Smooth muscle cell (in vitro differentiated cells): ENCODE measurements around the gene EARS2. TPM values are rescaled to one million over a fixed set of nuclear protein-coding genes. Genes with fewer than 3 reads are reported as not detected.

Experiments used
- DNase-seq: peaks from one replicate; lab custom pipeline; 2025; ENCODE audit not compliant: unreplicated experiment; lab: John Stamatoyannopoulos, UW
- H2AFZ ChIP-seq: fragments of 200-600 bp; sonication (generic); 2 replicates; pipeline ENCODE4 v1.6.0; 2016; ENCODE audit warnings: antibody characterized with exemption, low read depth, mild to moderate bottlenecking
- H3F3A ChIP-seq: fragments of 200-600 bp; sonication (generic); 2 replicates; pipeline ENCODE4 v1.6.0; 2017; ENCODE audit warnings: antibody characterized with exemption, low read depth
- H3K27ac ChIP-seq: fragments of 200-600 bp; sonication (generic); 2 replicates; pipeline ENCODE4 v1.5.1; 2016; ENCODE audit warnings: low read depth, mild to moderate bottlenecking
- H3K27me3 ChIP-seq: fragments of 200-600 bp; sonication (generic); 2 replicates; pipeline ENCODE4 v1.6.1; 2016; ENCODE audit warnings: low read depth, mild to moderate bottlenecking
- H3K36me3 ChIP-seq: fragments of 200-600 bp; sonication (generic); 2 replicates; pipeline ENCODE4 v1.5.1; 2016; ENCODE audit warnings: low read depth
- H3K4me1 ChIP-seq: fragments of 200-600 bp; sonication (generic); 2 replicates; pipeline ENCODE4 v1.5.1; 2016; ENCODE audit warnings: low read depth
- H3K4me2 ChIP-seq: fragments of 200-600 bp; sonication (generic); 2 replicates; pipeline ENCODE4 v1.6.0; 2016; ENCODE audit warnings: mild to moderate bottlenecking
- H3K4me3 ChIP-seq: fragments of 200-600 bp; sonication (generic); 2 replicates; pipeline ENCODE4 v1.5.1; 2016; ENCODE audit warnings: mild to moderate bottlenecking
- H3K79me2 ChIP-seq: fragments of 200-600 bp; sonication (generic); 2 replicates; pipeline ENCODE4 v1.6.0; 2016; ENCODE audit warnings: low read depth, mild to moderate bottlenecking
- H3K9ac ChIP-seq: fragments of 200-600 bp; sonication (generic); 2 replicates; pipeline ENCODE4 v1.6.0; 2016; ENCODE audit warnings: low read depth
- H3K9me3 ChIP-seq: fragments of 200-600 bp; sonication (generic); replicated peaks from 2 replicates; pipeline ENCODE4 v1.5.1; 2016; ENCODE audit warnings: low read depth
- H4K20me1 ChIP-seq: fragments of 200-600 bp; sonication (generic); 2 replicates; pipeline ENCODE4 v1.6.0; 2016; ENCODE audit warnings: low read depth
- WGBS: methylation state at CpG from one replicate; pipeline ENCODE4 v1.1.7; 2016; ENCODE audit warnings: low lambda C conversion rate; 5-methylcytosine and 5-hydroxymethylcytosine counted together
- polyA plus RNA-seq: library from polyadenylated mRNA; unstranded; fragments of >200 nt; fragmentation: Nextera tagmentation; extraction: Ambion mirVana; gene quantifications from 2 replicates; pipeline ENCODE4 v1.2.1, GENCODE V29; 2016
- total RNA-seq: library from RNA; depleted of rRNA; stranded (reverse); fragments of >200 nt; gene quantifications from 2 replicates; pipeline ENCODE4 v1.2.3, GENCODE V29; 2014
- TF ChIP-seq, protein P1 (sequence below): fragments of 200-600 bp; sonication (generic); IDR thresholded peaks from 2 replicates; pipeline ENCODE4 v1.5.1; 2017; ENCODE audit warnings: borderline replicate concordance, mild to moderate bottlenecking, antibody characterized with exemption; ENCODE audit not compliant: insufficient read depth, poor library complexity, severe bottlenecking

The EARS2 gene
- total and polyA plus RNA-seq, 2 experiments from 2014 or later: 13.0 to 32.8 TPM

DNA sequence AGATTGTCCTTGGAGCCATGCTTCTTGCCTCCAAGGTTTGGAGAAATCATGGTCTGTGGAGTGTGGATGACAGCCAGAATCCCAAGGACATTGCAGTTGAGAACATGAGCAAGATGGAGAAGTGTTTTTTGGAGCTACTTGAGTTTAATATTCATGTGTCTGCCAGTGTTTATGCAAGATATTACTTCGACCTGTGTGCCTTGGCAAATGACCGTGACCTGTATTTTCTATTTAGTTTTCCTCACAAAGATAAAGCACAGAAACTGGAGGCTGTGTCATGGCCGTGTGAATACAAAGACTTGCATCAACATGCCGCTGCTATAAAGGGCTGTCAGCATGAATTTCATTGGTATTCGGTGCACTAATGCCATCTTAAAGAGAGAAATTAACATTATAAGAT lies 55.9 kb downstream of the EARS2 start:
- H3K9ac ChIP-seq: no peak overlapping the region
- TF ChIP-seq, protein P1, sequence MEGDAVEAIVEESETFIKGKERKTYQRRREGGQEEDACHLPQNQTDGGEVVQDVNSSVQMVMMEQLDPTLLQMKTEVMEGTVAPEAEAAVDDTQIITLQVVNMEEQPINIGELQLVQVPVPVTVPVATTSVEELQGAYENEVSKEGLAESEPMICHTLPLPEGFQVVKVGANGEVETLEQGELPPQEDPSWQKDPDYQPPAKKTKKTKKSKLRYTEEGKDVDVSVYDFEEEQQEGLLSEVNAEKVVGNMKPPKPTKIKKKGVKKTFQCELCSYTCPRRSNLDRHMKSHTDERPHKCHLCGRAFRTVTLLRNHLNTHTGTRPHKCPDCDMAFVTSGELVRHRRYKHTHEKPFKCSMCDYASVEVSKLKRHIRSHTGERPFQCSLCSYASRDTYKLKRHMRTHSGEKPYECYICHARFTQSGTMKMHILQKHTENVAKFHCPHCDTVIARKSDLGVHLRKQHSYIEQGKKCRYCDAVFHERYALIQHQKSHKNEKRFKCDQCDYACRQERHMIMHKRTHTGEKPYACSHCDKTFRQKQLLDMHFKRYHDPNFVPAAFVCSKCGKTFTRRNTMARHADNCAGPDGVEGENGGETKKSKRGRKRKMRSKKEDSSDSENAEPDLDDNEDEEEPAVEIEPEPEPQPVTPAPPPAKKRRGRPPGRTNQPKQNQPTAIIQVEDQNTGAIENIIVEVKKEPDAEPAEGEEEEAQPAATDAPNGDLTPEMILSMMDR: no peak
- H3F3A ChIP-seq: peaks cover 14% of the 10 kb centered on the region
- WGBS: 90% methylated on average over 5 of the region's 5 CpGs
- peaks cover 100% of the 10 kb centered on the region for H4K20me1 ChIP-seq
- no peaks in the 10 kb centered on the region for H3K9me3 ChIP-seq
- no peak overlapping the region for H2AFZ ChIP-seq
- no peaks in the 10 kb centered on the region for H3K36me3 ChIP-seq
- no peak overlapping the region for H3K4me2 ChIP-seq
- H3K4me3 ChIP-seq: no peak overlapping the region
- no peak for DNase-seq
- H3K4me1 ChIP-seq: peaks cover 34% of the 10 kb centered on the region
- H3K27me3 ChIP-seq: no peaks in the 10 kb centered on the region
- peaks cover 68% of the 10 kb centered on the region for H3K79me2 ChIP-seq
- no peak overlapping the region for H3K27ac ChIP-seq

DNA sequence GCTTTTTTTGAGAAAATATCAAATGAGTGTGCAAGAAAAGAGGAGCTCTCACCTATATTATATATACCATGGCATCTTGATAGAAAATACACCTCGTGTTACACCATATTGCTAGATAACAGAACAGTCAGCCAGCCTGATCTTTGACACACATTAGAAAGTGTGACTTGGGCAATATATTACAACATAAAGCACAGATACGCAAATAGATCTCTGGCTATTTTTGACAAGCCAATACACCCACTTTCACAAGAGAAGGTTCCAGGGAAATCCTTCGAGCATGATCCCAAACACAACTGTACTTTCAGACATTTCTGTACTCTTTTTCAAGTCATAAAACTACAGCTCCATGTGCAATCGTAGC lies 56.3 kb downstream of the EARS2 start:
- Histone ChIP-seq H3K36me3 (no peaks in the 10 kb centered on the region), H3K4me1 (peaks cover 30% of the 10 kb centered on the region), H3K4me2 (no peak overlapping the region), H3F3A (peaks cover 12% of the 10 kb centered on the region), H3K9ac (no peak overlapping the region), H2AFZ (no peak overlapping the region), H3K79me2 (peaks cover 64% of the 10 kb centered on the region), H3K27me3 (no peaks in the 10 kb centered on the region), H3K27ac (no peak overlapping the region), H3K4me3 (no peak overlapping the region), H4K20me1 (peaks cover 100% of the 10 kb centered on the region), H3K9me3 (no peaks in the 10 kb centered on the region)
- WGBS: 74% methylated on average over 4 of the region's 4 CpGs
- TF ChIP-seq, protein P1: no peak
- no peak for DNase-seq

DNA sequence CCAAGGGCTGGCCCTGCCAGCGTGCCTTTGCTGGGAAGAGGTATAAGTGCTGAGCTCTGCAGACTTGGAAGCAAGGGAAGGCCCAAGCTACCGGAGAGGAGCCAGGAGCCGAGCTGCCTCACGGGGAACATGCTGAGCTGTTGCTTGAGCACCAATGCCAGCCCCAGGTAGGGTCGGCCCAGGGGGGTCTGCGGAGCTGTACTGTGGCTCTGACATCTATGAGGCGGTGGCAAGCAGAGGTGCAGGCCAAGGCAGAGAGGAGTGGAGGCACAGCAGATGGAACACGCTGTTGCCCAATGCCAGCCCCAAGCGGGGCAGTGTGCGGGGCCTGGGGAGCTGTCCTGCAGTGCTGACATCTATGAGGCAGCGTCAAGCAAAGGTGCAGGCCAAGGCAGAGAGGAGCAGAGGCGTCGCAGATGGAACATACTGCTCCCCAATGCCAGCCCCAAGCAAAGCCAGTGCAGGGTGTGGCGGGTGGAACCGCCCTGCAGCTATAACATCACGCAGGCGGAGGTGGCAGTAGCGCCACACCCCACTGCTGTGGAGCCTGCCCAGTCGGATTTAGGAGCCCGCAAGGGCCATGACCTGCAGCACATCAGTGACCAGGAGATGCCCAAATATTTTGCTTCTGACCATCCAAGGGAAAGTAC lies 56.8 kb downstream of the EARS2 start:
- H3K27ac ChIP-seq: no peak overlapping the region
- peaks cover 100% of the 10 kb centered on the region for H4K20me1 ChIP-seq
- TF ChIP-seq, protein P1: no peak
- DNase-seq: no peak
- peaks cover 63% of the 10 kb centered on the region for H3K79me2 ChIP-seq
- peaks cover 25% of the 10 kb centered on the region for H3K4me1 ChIP-seq
- 95% methylated on average over 20 of the region's 20 CpGs for whole genome bisulfite sequencing
- H2AFZ ChIP-seq: no peak overlapping the region
- no peaks in the 10 kb centered on the region for H3K36me3 ChIP-seq
- H3K9me3 ChIP-seq: no peaks in the 10 kb centered on the region
- no peaks in the 10 kb centered on the region for H3K27me3 ChIP-seq
- no peak overlapping the region for H3K4me2 ChIP-seq
- no peak overlapping the region for H3K4me3 ChIP-seq
- peaks cover 7% of the 10 kb centered on the region for H3F3A ChIP-seq
- H3K9ac ChIP-seq: no peak overlapping the region

DNA sequence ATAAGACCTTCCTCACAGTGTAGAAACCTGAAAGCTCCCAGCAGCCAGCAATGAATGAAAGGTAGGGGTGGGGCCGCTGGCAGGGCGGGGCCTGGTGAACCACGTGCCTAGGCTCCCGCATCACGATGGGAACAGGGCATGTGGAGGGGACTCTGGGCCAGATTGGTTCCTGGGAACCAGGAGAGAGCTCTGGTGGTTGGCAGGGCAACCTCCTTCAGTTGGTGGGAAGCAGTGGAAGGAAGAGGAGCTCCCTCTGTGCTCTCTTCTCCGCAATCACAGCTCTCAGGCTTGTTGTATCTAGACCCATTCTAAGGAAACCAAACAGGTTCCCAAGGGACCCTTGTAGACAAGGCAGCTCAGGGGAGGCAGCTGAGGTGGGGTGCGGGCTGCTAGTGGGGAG lies 57.3 kb downstream of the EARS2 start:
- Histone ChIP-seq H3K36me3 (no peaks in the 10 kb centered on the region), H2AFZ (no peak overlapping the region), H3K27me3 (no peaks in the 10 kb centered on the region), H3K4me3 (no peak overlapping the region), H3K9ac (no peak overlapping the region), H3K4me2 (no peak overlapping the region), H3F3A (peaks cover 5% of the 10 kb centered on the region), H4K20me1 (peaks cover 97% of the 10 kb centered on the region), H3K27ac (no peak overlapping the region), H3K4me1 (peaks cover 19% of the 10 kb centered on the region), H3K79me2 (peaks cover 63% of the 10 kb centered on the region), H3K9me3 (no peaks in the 10 kb centered on the region)
- TF ChIP-seq, protein P1: no peak
- no peak for DNase-seq
- WGBS: 90% methylated on average over 7 of the region's 7 CpGs
